ENCODE measurements around the gene NUDT15. TPM values are rescaled to one million over a fixed set of nuclear protein-coding genes. Genes with fewer than 3 reads are reported as not detected.

NUDT15 gene
- total RNA-seq, 6 donors from 2014 or later: 4.0 to 12.5 (median 10.2) TPM

DNA sequence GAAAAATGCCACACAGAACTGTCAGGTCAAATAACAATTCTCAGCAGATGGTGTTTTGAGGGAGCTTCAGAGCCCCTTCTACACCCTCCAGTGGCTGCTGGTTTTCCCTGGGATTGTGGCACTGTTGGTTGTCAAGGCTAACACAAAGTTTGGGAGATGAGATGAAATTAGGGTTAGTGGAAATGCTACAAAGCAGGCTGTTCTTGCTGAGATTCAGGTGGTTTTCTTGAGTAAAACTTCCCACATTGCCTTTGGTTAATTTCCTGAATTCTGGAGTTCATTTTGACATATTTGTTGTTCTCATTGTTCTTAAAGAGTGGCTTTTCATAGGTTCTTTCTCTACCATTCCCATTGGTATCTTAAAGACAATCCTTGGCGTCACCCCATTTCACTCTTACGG is 35.3 kb downstream of the NUDT15 start:
- no peak overlapping the region for H3K27ac ChIP-seq
- ATAC-seq (ENCODE audit: low FRiP score in 2 of 2) (no peak), DNase-seq (no peak)
- TF ChIP-seq CTCF (IDR thresholded peaks at IDR 0.05) (no peak), POLR2A (IDR thresholded peaks at IDR 0.05) (no peak), POLR2AphosphoS5 (IDR thresholded peaks at IDR 0.05) (no peak), EP300 (IDR thresholded peaks at IDR 0.05) (no peak)
- H3K27me3 ChIP-seq: no peaks in the 10 kb centered on the region
- H3K4me3 ChIP-seq: no peak overlapping the region
- H3K4me1 ChIP-seq: no peaks in the 10 kb centered on the region
- 98% methylated on average over 2 of the region's 2 CpGs for WGBS, 2 donors
- peaks cover 19 to 46% (median 33%) of the 10 kb centered on the region in 4 donors for H3K9me3 ChIP-seq
- peaks cover 15 to 98% (median 67%) of the 10 kb centered on the region in 4 donors for H3K36me3 ChIP-seq

DNA sequence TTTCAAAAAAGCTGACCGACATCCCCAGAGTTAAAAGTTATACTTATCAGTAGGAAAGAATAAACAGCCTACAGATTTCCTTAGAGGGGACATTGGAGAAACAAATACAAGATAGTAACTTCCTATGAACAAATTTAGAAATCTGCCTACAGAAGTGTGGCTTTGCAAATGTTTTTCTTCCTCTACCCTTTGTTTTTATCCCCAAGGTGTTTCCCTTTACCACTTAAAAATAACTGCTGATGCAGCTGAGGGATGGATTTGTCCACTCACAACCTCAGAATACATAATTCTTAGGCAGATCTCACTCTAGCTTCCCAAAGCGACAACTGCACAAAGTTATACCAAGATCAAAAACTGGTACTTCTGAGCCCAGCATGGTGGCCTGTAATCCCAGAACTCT is 36.5 kb downstream of the NUDT15 start:
- TF ChIP-seq POLR2A (IDR thresholded peaks at IDR 0.05): no peak
- TF ChIP-seq CTCF (IDR thresholded peaks at IDR 0.05): no peak
- no peak for TF ChIP-seq EP300 (IDR thresholded peaks at IDR 0.05)
- TF ChIP-seq POLR2AphosphoS5 (IDR thresholded peaks at IDR 0.05): no peak
- ATAC-seq (ENCODE audit: low FRiP score in 2 of 2): no peak
- no peak for DNase-seq
- Histone ChIP-seq H3K9me3 (peaks cover 13 to 33% (median 26%) of the 10 kb centered on the region in 4 donors), H3K4me1 (no peaks in the 10 kb centered on the region), H3K27ac (no peak overlapping the region), H3K4me3 (no peak overlapping the region), H3K27me3 (no peaks in the 10 kb centered on the region), H3K36me3 (peaks cover 25 to 100% (median 69%) of the 10 kb centered on the region in 4 donors)
- 85 to 86% methylated on average over 2 of the region's 2 CpGs for WGBS, 2 donors

GRCh38 chr13:48078251-48078656 is 40.7 kb downstream of the NUDT15 start:
- no peak for TF ChIP-seq POLR2AphosphoS5 (IDR thresholded peaks at IDR 0.05)
- no peak for TF ChIP-seq POLR2A (IDR thresholded peaks at IDR 0.05)
- TF ChIP-seq CTCF (IDR thresholded peaks at IDR 0.05): no peak
- TF ChIP-seq EP300 (IDR thresholded peaks at IDR 0.05): no peak
- 50% methylated on average over 2 of the region's 2 CpGs for WGBS, 2 donors
- no peaks in the 10 kb centered on the region for H3K9me3 ChIP-seq
- no peaks in the 10 kb centered on the region for H3K27me3 ChIP-seq
- no peak overlapping the region for H3K27ac ChIP-seq
- DNase-seq: no peak
- H3K4me3 ChIP-seq: no peak overlapping the region
- no peaks in the 10 kb centered on the region for H3K4me1 ChIP-seq
- ATAC-seq (ENCODE audit: low FRiP score in 2 of 2): no peak
- peaks cover 34 to 99% (median 71%) of the 10 kb centered on the region in 4 donors for H3K36me3 ChIP-seq

- H3K27ac ChIP-seq: no peak overlapping the region
- no peaks in the 10 kb centered on the region for H3K27me3 ChIP-seq
- H3K4me1 ChIP-seq: no peaks in the 10 kb centered on the region
- no peak for TF ChIP-seq POLR2A (IDR thresholded peaks at IDR 0.05)
- TF ChIP-seq CTCF (IDR thresholded peaks at IDR 0.05): no peak
- no peak for TF ChIP-seq EP300 (IDR thresholded peaks at IDR 0.05)
- no peak for TF ChIP-seq POLR2AphosphoS5 (IDR thresholded peaks at IDR 0.05)
- DNase-seq: no peak
- H3K36me3 ChIP-seq: peaks cover 28 to 93% (median 59%) of the 10 kb centered on the region in 4 donors
- ATAC-seq (ENCODE audit: low FRiP score in 2 of 2): no peak
- WGBS, 2 donors: 96% methylated on average over 4 of the region's 4 CpGs
- no peaks in the 10 kb centered on the region for H3K9me3 ChIP-seq
- no peak overlapping the region for H3K4me3 ChIP-seq
Observed at GRCh38 chr13:48081739-48082138, 44.2 kb downstream of the NUDT15 start.

DNA sequence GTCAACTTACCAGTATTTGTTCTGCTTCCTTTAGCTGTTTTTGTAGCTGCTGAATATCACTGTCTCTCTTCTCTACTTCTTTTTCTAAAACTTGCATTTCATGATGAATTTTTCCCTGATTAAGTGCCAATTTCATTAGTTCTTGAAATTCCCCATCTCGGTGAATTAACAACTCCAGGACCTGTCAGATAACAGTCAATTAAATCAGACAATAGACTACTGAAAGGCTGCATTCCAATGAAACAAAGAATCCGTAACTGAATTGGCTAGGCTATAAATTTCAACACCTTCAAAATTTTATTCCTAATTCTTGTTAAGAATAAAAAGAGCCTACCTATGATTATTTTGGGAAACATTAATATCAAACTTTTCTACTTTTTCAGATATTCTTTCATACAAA is 48.7 kb downstream of the NUDT15 start:
- no peak overlapping the region for H3K27ac ChIP-seq
- H3K4me3 ChIP-seq: no peak overlapping the region
- H3K4me1 ChIP-seq: peaks cover 0 to 18% (median 4%) of the 10 kb centered on the region in 4 donors
- no peak for ATAC-seq (ENCODE audit: low FRiP score in 2 of 2)
- no peak for TF ChIP-seq POLR2AphosphoS5 (IDR thresholded peaks at IDR 0.05)
- TF ChIP-seq POLR2A (IDR thresholded peaks at IDR 0.05): no peak
- TF ChIP-seq CTCF (IDR thresholded peaks at IDR 0.05): no peak
- TF ChIP-seq EP300 (IDR thresholded peaks at IDR 0.05): no peak
- H3K36me3 ChIP-seq: peaks cover 0 to 54% (median 25%) of the 10 kb centered on the region in 4 donors
- H3K9me3 ChIP-seq: no peaks in the 10 kb centered on the region
- DNase-seq: no peak
- no peaks in the 10 kb centered on the region for H3K27me3 ChIP-seq
- WGBS, 2 donors: 81 to 82% methylated on average over 2 of the region's 2 CpGs

Measured in upper lobe of left lung (tissue), 6 donors.